Peyer's patch (tissue), 4 donors: ENCODE data around the gene DNMT3B.
"Not testable (repeated sequence)": the region's sequence is repeated elsewhere in the genome, so short reads cannot be mapped to it uniquely, and the experiment has no call there.

Source experiments
- CTCF ChIP-seq, 6 experiments: fragments of 450-650 bp in 4 of 6; fragments of 200-600 bp in 2 of 6; sonication (generic) in 1 of 6; IDR thresholded peaks; one replicate each; pipeline ENCODE4 v1.5.1; 2017 to 2019; ENCODE audit warnings: antibody characterized with exemption in 6 of 6, mild to moderate bottlenecking in 3 of 6, moderate library complexity in 1 of 6
- POLR2A ChIP-seq, 2 donors: fragments of 450-650 bp; IDR thresholded peaks; one replicate each; pipeline ENCODE4 v1.5.1; 2017; ENCODE audit warnings: antibody characterized with exemption in 2 of 2, mild to moderate bottlenecking in 2 of 2, moderate library complexity in 2 of 2

GRCh38 chr20:32797571-32797970 is 35.4 kb downstream of the DNMT3B start:
- TF ChIP-seq CTCF, POLR2A (IDR thresholded peaks at IDR 0.05): not testable (repeated sequence)
